ENCODE measurements around the gene PRUNE2. TPM values are rescaled to one million over a fixed set of nuclear protein-coding genes. Genes with fewer than 3 reads are reported as not detected.

PRUNE2 gene
- total RNA-seq, 3 donors from 2014 or later: 4.6 to 14.7 (median 12.0) TPM

GRCh38 chr9:76758476-76758875 is 147.4 kb downstream of the PRUNE2 start:
- intact Hi-C loops (cut with DNase I; ENCODE audit: low total_unique reads): no loop called here
- H3K27ac ChIP-seq: no peak overlapping the region
- H3K4me3 ChIP-seq: no peak overlapping the region
- no peaks in the 10 kb centered on the region for H3K36me3 ChIP-seq
- H3K9me3 ChIP-seq: no peaks in the 10 kb centered on the region
- TF ChIP-seq, protein P1, sequence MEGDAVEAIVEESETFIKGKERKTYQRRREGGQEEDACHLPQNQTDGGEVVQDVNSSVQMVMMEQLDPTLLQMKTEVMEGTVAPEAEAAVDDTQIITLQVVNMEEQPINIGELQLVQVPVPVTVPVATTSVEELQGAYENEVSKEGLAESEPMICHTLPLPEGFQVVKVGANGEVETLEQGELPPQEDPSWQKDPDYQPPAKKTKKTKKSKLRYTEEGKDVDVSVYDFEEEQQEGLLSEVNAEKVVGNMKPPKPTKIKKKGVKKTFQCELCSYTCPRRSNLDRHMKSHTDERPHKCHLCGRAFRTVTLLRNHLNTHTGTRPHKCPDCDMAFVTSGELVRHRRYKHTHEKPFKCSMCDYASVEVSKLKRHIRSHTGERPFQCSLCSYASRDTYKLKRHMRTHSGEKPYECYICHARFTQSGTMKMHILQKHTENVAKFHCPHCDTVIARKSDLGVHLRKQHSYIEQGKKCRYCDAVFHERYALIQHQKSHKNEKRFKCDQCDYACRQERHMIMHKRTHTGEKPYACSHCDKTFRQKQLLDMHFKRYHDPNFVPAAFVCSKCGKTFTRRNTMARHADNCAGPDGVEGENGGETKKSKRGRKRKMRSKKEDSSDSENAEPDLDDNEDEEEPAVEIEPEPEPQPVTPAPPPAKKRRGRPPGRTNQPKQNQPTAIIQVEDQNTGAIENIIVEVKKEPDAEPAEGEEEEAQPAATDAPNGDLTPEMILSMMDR (IDR thresholded peaks at IDR 0.05): no peak
- no peak for TF ChIP-seq POLR2A (IDR thresholded peaks at IDR 0.05)
- TF ChIP-seq POLR2AphosphoS5 (IDR thresholded peaks at IDR 0.05): no peak
- no peaks in the 10 kb centered on the region for H3K27me3 ChIP-seq
- DNase-seq (ENCODE audit: low spot score in 2 of 2): no peak
- H3K4me1 ChIP-seq: no peaks in the 10 kb centered on the region

- Histone ChIP-seq H3K36me3 (no peaks in the 10 kb centered on the region), H3K27me3 (no peaks in the 10 kb centered on the region), H3K4me1 (no peaks in the 10 kb centered on the region), H3K9me3 (no peaks in the 10 kb centered on the region), H3K4me3 (no peak overlapping the region), H3K27ac (no peak overlapping the region)
- no peak for DNase-seq (ENCODE audit: low spot score in 2 of 2)
- TF ChIP-seq POLR2A (IDR thresholded peaks at IDR 0.05) (no peak), POLR2AphosphoS5 (IDR thresholded peaks at IDR 0.05) (no peak)
- TF ChIP-seq, protein P1 (IDR thresholded peaks at IDR 0.05): no peak
- intact Hi-C loops (cut with DNase I; ENCODE audit: low total_unique reads): no loop called here
These were observed 148.8 kb downstream of the PRUNE2 start for GRCh38 chr9:76756941-76757673.

GRCh38 chr9:76756268-76756640 is 149.7 kb downstream of the PRUNE2 start:
- H3K27ac ChIP-seq: no peak overlapping the region
- no peaks in the 10 kb centered on the region for H3K27me3 ChIP-seq
- no peak for TF ChIP-seq POLR2A (IDR thresholded peaks at IDR 0.05)
- TF ChIP-seq, protein P1 (IDR thresholded peaks at IDR 0.05): no peak
- TF ChIP-seq POLR2AphosphoS5 (IDR thresholded peaks at IDR 0.05): no peak
- H3K4me1 ChIP-seq: no peaks in the 10 kb centered on the region
- DNase-seq (ENCODE audit: low spot score in 2 of 2): no peak
- intact Hi-C loops (cut with DNase I; ENCODE audit: low total_unique reads): no loop called here
- H3K9me3 ChIP-seq: no peaks in the 10 kb centered on the region
- H3K36me3 ChIP-seq: no peaks in the 10 kb centered on the region
- no peak overlapping the region for H3K4me3 ChIP-seq

DNA sequence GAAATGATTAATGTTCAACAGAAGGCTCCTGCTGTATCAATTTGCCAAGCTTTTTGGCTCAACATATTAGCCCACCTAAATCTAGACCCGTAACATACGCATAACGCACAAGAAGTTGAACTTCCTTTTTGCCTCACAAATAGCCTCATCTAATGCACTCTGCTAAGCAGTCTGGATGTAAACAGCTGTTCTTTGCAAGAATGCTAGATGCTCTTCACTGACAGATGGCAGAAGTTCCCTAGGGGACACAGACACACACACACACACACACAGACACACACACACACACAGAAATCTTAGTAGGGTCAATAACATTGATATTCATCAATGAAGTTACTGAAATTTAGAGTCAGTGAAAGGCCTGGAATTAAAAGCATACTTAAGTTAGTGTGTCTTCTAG is 154.9 kb downstream of the PRUNE2 start:
- no peaks in the 10 kb centered on the region for H3K36me3 ChIP-seq
- no peak overlapping the region for H3K4me3 ChIP-seq
- intact Hi-C loops (cut with DNase I; ENCODE audit: low total_unique reads): no loop called here
- no peak for DNase-seq (ENCODE audit: low spot score in 2 of 2)
- H3K4me1 ChIP-seq: no peaks in the 10 kb centered on the region
- H3K27ac ChIP-seq: no peak overlapping the region
- no peak for TF ChIP-seq POLR2AphosphoS5 (IDR thresholded peaks at IDR 0.05)
- no peak for TF ChIP-seq POLR2A (IDR thresholded peaks at IDR 0.05)
- TF ChIP-seq, protein P1 (IDR thresholded peaks at IDR 0.05): no peak
- no peaks in the 10 kb centered on the region for H3K9me3 ChIP-seq
- H3K27me3 ChIP-seq: no peaks in the 10 kb centered on the region

DNA sequence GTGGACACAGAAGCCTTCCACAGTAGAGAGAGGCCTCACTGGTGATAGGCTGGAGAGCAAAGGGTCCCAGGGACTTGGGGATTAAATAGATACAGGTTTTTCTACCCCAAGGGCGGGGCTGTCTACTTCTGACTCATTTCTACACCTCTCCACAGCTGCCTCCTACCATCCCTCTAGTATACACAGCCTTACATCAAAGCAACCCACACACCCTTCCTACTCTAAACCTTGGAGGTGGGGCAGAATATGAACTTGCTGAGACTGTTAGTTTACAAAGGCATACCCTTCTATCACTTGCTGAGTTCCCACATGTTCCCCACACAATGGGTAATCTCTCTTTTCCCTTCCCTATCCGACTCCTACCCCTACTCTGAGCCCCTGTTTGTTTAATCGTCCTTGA is 161.6 kb downstream of the PRUNE2 start:
- no peak overlapping the region for H3K4me3 ChIP-seq
- H3K27ac ChIP-seq: no peak overlapping the region
- TF ChIP-seq, protein P1 (IDR thresholded peaks at IDR 0.05): no peak
- TF ChIP-seq POLR2A (IDR thresholded peaks at IDR 0.05) (no peak), POLR2AphosphoS5 (IDR thresholded peaks at IDR 0.05) (no peak)
- H3K9me3 ChIP-seq: peaks cover 0 to 4% of the 10 kb centered on the region in 2 donors
- intact Hi-C loops (cut with DNase I; ENCODE audit: low total_unique reads): no loop called here
- DNase-seq (ENCODE audit: low spot score in 2 of 2): no peak
- no peaks in the 10 kb centered on the region for H3K36me3 ChIP-seq
- H3K4me1 ChIP-seq: no peaks in the 10 kb centered on the region
- H3K27me3 ChIP-seq: no peaks in the 10 kb centered on the region

Data from breast epithelium (tissue), 4 donors.